ENCODE data around the gene NFIA.

Gene NFIA

DNA sequence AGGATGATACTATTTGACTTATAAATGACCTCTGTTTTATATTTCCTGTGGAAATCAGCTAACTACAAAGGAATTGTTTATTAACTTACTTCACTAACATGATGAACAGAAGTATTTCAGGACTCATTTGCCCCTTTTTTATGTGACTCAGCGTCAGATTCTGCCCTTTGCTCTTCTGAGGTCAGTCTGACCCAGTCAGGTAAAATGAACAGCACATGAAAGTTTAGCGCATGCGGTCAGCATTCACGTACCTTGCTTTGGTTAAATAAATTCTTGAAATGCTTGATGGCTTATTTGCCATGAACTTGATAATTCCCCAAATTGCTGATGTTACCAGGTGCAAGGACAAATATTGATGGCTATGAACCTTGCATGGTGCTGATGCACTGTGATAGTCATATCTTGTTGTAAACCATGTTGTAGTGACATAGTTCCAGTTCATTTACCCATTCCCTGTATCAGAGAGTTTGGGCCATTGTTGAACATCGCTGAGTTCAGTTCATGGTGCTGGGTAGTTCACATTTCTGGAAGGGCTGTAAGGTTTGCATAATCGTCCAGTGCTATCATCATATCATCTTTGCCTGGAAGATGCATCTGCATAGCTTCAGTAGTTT, 133.4 kb downstream of the NFIA start:
- DNase-seq (ENCODE audit: low spot score), result no peak

DNA sequence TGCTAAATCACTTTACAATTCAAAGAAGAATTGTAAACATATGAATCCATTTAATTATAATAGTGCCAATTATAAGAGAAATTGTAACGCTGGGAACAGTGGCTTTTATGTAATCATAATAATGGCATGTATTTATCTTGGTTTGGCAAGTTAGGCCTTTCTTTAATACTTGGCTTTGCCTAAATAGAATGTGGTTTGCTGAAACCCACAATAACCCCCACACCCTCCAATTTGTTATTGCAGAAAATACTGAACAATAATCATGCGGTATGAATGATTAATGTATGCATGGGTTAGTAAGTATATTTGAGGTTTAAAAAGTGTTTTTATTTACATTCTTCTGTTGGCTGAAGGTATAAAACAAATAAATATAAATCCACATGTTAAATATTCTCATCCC, 138.2 kb downstream of the NFIA start:
- DNase-seq (ENCODE audit: low spot score), result no peak

GRCh38 chr1:61221642-61222041, 139.3 kb downstream of the NFIA start:
- DNase-seq (ENCODE audit: low spot score), result no peak

DNA sequence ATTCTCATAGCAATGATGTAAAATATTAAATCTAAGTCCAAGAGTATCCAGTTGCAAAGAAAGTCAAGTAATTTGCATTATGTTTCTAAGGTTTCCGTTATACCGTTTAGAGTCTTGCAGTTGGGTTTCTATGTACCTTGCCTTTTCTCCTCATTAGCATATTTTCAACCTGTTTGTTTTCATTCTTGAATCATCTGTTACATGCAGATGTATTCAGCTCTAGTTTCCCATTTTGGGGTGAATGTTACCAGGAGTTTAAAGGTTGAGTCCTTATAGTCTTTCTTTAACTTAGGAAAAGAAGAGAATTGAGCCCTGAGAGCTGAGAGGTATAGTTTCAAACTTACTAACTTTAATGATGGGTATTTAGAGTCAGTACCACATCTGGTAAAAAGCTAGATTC, 139.9 kb downstream of the NFIA start:
- no peak for DNase-seq (ENCODE audit: low spot score)

DNA sequence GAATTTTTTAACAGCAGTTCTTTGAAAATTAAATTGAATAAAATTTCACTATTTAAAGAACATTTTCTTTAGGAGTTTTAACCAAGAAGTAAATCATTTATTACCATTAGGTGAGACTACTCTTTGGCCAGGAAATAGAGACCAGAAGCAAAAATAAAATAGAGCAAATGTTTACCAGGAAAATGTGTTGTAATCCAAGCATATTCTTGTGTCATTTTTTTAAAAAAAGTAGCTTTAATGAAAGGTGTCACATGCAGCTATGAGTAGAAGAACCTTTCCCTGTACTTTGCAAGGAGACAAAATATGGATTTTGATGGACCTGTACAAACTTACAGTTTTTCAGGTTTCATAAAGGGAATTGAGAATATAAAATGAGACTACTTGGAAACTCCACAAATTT, 140.8 kb downstream of the NFIA start:
- DNase-seq (ENCODE audit: low spot score), result no peak

DNA sequence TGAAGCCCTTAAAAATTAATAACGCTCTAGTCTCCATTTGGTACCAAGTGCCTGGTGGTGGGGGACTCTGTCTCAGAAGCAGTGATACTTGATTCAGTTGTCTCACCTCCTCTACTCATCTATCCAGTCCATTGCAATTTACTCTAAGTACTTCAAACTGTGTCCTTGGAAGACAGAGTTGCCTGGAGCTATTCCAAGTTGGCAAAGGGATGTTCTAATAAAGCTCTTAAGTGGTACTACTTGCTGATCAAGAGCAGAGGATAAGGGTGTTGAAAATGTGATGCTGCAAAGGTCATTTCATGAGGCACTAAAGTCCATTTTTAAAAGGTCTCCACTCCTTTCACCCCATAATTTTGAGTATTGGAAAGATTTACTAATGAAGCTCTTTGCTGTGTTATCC, 142.2 kb downstream of the NFIA start:
- no peak for DNase-seq (ENCODE audit: low spot score)

DNA sequence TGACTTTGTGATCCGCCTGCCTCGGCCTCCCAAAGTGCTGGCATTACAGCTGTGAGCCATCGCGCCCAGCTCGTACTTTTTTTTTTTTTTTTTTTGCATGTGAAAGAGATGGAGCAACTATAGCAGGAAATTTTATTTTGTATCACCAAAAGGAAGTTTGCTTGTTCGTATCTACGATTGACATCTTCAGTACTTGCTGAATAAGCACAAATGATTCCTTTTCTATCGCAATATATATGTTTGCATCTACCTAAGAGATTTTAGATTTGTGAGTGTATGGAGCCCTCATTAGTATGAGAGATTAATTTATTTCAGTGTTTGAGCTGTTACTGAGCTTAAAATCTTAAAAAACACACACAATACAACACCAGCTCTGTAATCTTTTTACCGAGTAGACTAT, 143.1 kb downstream of the NFIA start:
- DNase-seq (ENCODE audit: low spot score), result no peak

DNA sequence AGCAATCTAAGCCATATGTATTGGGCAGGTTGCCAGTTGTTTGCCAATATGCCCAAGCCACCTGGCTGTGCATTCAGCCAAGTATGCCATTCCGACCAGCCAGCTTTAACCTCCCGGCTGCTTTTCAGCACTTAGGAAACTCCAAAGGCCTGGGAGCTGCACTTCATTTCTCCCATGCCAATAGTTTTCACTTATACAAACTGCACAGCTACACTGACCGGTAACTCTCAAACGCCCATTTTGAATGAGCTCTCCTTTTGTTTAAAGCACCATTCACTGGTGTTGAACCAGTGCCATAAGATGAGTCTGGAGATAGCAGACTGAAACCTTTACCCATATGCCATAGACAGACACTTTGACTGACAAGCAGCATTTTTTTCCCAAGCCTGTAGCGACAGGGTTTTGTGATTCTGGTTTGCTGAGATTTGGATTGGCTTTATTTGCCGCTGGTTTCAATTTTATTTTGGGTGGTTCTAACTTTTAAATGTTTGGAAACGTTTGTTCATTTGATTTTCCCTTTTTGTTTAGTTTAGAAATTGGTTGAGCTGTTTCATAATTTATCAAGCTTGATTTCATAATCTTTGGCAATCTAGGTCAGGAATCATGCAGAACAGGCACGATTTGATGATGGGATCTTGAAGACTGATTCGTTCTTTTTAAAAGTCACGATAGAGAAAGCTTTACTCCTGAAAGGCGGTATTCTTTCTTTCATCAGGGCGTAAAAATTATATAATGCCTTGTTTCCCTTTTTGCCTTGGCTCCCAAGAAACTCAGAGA, 144.6 kb downstream of the NFIA start:
- DNase-seq (ENCODE audit: low spot score), result no peak

GRCh38 chr1:61227857-61228550, 145.6 kb downstream of the NFIA start:
- DNase-seq (ENCODE audit: low spot score), result no peak

DNA sequence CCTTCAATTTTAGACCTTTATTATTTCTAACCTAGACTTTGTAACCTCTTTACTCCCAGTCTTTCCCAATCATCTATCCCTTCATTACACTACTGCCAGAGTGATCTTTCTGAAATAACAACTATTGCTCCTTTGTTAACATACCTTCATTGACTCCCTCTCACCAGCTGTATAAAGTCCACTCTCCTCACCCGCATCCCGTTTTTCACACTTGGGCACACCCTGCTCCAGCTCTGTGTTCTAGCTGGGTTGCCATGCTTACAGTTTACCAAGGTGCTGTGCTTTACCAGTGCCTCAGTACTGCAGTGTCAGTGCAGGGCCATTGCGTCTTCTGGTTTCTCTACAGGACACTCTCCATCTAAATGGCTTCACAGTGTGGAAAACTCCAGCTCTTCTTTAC, 148.2 kb downstream of the NFIA start:
- no peak for DNase-seq (ENCODE audit: low spot score)

DNA sequence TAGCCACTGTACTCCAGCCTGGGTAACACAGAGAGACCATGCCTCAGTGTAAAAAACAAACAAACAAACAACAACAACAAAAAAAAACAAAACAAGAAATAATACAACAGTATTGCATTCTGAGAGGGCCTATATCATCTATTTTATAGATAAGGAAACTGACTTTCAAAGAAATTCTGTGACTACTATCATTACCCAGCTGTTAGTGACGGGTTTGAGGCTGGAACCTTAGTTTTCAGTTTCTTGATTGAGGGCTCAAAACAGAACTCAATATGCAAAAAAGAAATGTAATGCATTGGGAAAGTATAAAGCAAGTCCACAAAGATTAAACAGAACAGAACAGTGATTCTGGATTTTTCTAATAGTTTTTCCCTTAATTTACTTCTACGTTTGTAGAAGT, 149.4 kb downstream of the NFIA start:
- DNase-seq (ENCODE audit: low spot score), result no peak

DNA sequence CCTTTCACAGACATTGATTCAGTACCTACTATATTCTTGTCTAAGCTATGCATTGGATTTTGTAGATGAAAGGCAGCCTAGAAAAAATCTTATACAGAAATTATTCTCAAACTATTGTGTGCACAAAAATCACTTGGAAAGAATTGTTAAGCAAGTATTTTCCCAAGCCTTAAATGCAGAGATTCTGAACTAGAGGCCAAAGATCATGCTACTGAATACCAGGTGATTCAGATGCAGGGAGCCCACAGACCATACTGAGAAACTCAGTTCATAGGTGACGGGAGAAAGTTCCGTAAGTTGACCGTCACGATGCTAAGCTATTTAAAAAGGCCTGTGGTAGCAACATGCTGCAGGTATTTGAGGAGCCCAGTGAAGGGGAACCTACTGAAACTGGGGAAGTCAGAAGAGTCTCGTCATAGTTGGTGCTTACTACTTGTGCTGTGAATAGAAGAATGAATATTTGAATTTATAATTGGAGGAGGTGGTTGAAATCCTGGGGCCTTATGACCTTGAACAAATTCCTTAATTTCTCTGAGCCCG, 150.8 kb downstream of the NFIA start:
- DNase-seq (ENCODE audit: low spot score), result no peak

GRCh38 chr1:61234587-61234919, 152.2 kb downstream of the NFIA start:
- DNase-seq (ENCODE audit: low spot score), result no peak

DNA sequence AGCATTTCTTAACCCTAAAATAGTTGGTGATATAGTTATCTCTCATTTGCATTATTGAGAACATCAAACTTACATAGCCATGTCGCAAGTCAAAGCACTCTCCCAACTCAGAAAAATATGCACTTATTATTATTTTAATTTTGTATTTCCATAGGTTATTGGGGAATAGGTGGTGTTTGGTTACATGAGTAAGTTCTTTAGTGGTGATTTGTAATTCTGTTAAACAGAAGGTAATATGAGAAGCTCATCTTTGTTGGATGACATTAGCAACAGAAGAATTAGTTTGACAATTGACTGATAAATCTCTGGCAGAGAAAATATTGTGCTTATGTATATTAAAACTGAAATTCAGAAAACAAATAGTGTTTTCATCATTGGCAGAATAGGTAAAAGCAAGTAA, 154.8 kb downstream of the NFIA start:
- no peak for DNase-seq (ENCODE audit: low spot score)

- DNase-seq (ENCODE audit: low spot score), result no peak
Observed at GRCh38 chr1:61237659-61238358, 155.4 kb downstream of the NFIA start.

DNA sequence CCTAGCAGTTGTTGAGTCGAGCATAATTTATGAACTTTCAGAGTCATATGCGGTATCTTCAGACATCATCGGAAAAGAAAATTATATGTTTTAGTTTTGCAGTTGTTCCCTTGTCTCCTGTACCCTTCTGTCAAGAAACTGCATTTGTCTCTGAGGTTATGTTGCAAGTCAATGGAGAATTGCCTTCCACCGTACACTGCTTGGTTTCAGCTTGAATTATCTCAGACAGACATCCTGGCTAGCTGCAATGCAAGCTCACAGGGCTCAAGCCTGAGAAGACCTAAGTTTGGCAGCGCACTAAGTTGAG, 156.0 kb downstream of the NFIA start:
- DNase-seq (ENCODE audit: low spot score), result no peak

DNA sequence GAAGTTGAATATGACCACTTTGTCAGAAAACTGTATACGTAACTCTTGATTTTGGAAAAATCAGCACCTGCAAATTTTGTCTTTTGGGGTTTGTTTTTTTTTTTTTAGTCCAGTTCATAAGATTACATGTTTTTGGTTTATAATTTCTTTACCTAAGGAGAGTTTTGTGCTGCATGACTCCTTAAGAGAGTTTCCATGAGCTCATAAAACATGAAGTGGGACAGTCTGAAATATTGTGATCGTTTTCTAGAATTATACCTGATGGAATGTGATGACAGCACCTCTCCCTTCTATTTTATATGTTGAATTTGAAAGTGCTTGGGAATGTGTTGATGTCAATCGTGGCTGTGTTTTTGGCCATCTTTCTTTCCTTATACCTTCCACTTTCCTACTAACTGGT, 158.5 kb downstream of the NFIA start:
- no peak for DNase-seq (ENCODE audit: low spot score)

GRCh38 chr1:61241411-61241838, 159.1 kb downstream of the NFIA start:
- no peak for DNase-seq (ENCODE audit: low spot score)

GRCh38 chr1:61241973-61242381, 159.6 kb downstream of the NFIA start:
- DNase-seq (ENCODE audit: low spot score), result no peak

DNA sequence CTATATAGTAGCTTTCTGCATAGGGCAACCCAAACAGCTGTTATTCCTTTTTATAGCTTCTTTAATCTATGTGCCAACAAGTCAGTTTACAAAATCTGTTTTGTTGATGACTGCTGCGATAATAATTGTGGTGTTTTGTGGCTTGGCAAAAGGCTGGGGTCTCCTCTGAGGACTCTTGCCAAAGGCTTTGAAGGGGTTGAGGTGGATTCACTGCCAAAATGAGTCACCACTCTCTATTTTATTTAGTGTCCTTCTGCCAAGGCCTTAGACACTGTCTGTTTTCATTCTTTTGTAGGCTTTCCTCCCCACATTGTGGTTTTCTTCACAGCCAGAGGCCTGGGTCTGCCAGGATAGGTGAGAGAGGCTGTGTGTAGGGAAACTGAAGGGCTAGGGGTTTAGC, 161.8 kb downstream of the NFIA start:
- DNase-seq (ENCODE audit: low spot score), result no peak

GRCh38 chr1:61245696-61246400, 163.5 kb downstream of the NFIA start:
- DNase-seq (ENCODE audit: low spot score), result no peak

All from hematopoietic multipotent progenitor cell treated with erythropoietin and hydrocortisone succinate and interleukin-3 and kit ligand, for 17 days (in vitro differentiated cells).